GM23338 (cell line): ENCODE data around the gene ZBTB44.

Experiments used
- CREB1 ChIP-seq: fragments of 250-450 bp; sonication (Bioruptor Pico); IDR thresholded peaks from 2 replicates; pipeline ENCODE4 v1.5.0; 2020; ENCODE audit warnings: low read depth, mild to moderate bottlenecking, moderate library complexity
- EZH2 ChIP-seq: fragments of 200-600 bp; sonication (generic); IDR thresholded peaks from one replicate; pipeline ENCODE4 v1.8.0; 2017; ENCODE audit warnings: antibody characterized with exemption, mild to moderate bottlenecking, low read depth; ENCODE audit not compliant: unreplicated experiment
- EZH2phosphoT487 ChIP-seq: fragments of 200-600 bp; sonication (generic); IDR thresholded peaks from one replicate; pipeline ENCODE4 v1.8.1; 2018; ENCODE audit warnings: antibody characterized with exemption; ENCODE audit not compliant: unreplicated experiment
- JUNB ChIP-seq: IDR thresholded peaks from one replicate; pipeline ENCODE4 v1.6.1; 2016; ENCODE audit warnings: antibody characterized with exemption; ENCODE audit not compliant: unreplicated experiment
- POLR2AphosphoS5 ChIP-seq: IDR thresholded peaks from 2 replicates; pipeline ENCODE4 v1.6.1; 2016; ENCODE audit warnings: antibody characterized with exemption, low read depth
- STAT1 ChIP-seq: IDR thresholded peaks from one replicate; pipeline ENCODE4 v1.6.1; 2016; ENCODE audit warnings: antibody characterized with exemption; ENCODE audit not compliant: unreplicated experiment
- ZNF114 ChIP-seq: fragments of 250-450 bp; sonication (Bioruptor Pico); IDR thresholded peaks from 2 replicates; pipeline ENCODE4 v1.5.0; 2020; ENCODE audit warnings: mild to moderate bottlenecking, moderate library complexity
- TF ChIP-seq, protein P1 (sequence below), 2 experiments: fragments of 200-600 bp in 1 of 2; sonication (generic) in 1 of 2; conservative IDR thresholded peaks; 2 replicates each; pipeline versions ENCODE4 v1.5.1 to v1.6.1; 2016 to 2017; ENCODE audit warnings: antibody characterized with exemption in 2 of 2, low read depth in 2 of 2, mild to moderate bottlenecking in 2 of 2, moderate library complexity in 1 of 2
- TF ChIP-seq, protein P2 (sequence below): IDR thresholded peaks from one replicate; pipeline ENCODE4 v1.6.1; 2018; ENCODE audit warnings: antibody characterized with exemption; ENCODE audit not compliant: unreplicated experiment

DNA sequence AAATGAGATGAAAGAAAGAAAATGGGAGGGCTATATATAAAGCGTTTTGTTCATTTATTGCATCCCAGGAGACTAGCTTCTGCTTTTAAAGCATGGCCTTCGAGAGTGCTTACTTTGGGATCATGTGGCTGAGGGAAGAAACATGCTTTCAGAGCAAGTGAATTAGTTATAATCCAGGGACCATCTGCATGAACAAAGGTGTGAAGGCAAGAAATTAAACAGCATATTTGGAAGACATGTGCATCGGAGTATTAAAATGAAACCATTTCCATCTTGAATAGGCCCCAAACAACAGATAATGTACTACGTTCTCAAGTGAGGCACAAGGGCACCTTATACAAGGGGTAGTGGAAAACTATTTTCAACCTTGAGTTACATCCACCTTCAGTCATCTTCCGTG, 51.4 kb downstream of the ZBTB44 start:
- TF ChIP-seq, protein P1, sequence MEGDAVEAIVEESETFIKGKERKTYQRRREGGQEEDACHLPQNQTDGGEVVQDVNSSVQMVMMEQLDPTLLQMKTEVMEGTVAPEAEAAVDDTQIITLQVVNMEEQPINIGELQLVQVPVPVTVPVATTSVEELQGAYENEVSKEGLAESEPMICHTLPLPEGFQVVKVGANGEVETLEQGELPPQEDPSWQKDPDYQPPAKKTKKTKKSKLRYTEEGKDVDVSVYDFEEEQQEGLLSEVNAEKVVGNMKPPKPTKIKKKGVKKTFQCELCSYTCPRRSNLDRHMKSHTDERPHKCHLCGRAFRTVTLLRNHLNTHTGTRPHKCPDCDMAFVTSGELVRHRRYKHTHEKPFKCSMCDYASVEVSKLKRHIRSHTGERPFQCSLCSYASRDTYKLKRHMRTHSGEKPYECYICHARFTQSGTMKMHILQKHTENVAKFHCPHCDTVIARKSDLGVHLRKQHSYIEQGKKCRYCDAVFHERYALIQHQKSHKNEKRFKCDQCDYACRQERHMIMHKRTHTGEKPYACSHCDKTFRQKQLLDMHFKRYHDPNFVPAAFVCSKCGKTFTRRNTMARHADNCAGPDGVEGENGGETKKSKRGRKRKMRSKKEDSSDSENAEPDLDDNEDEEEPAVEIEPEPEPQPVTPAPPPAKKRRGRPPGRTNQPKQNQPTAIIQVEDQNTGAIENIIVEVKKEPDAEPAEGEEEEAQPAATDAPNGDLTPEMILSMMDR (conservative IDR thresholded peaks at IDR 0.05; ENCODE audit: low read depth in 2 of 2) = no peak
- TF ChIP-seq EZH2phosphoT487 (no peak), POLR2AphosphoS5 (no peak), EZH2 (no peak), JUNB (no peak), STAT1 (no peak), CREB1 (CRISPR knock-in tag) (no peak), ZNF114 (CRISPR knock-in tag) (no peak)
- TF ChIP-seq, protein P2, sequence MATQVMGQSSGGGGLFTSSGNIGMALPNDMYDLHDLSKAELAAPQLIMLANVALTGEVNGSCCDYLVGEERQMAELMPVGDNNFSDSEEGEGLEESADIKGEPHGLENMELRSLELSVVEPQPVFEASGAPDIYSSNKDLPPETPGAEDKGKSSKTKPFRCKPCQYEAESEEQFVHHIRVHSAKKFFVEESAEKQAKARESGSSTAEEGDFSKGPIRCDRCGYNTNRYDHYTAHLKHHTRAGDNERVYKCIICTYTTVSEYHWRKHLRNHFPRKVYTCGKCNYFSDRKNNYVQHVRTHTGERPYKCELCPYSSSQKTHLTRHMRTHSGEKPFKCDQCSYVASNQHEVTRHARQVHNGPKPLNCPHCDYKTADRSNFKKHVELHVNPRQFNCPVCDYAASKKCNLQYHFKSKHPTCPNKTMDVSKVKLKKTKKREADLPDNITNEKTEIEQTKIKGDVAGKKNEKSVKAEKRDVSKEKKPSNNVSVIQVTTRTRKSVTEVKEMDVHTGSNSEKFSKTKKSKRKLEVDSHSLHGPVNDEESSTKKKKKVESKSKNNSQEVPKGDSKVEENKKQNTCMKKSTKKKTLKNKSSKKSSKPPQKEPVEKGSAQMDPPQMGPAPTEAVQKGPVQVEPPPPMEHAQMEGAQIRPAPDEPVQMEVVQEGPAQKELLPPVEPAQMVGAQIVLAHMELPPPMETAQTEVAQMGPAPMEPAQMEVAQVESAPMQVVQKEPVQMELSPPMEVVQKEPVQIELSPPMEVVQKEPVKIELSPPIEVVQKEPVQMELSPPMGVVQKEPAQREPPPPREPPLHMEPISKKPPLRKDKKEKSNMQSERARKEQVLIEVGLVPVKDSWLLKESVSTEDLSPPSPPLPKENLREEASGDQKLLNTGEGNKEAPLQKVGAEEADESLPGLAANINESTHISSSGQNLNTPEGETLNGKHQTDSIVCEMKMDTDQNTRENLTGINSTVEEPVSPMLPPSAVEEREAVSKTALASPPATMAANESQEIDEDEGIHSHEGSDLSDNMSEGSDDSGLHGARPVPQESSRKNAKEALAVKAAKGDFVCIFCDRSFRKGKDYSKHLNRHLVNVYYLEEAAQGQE = no peak
